ENCODE results near the gene TLN1.

TLN1 gene

DNA sequence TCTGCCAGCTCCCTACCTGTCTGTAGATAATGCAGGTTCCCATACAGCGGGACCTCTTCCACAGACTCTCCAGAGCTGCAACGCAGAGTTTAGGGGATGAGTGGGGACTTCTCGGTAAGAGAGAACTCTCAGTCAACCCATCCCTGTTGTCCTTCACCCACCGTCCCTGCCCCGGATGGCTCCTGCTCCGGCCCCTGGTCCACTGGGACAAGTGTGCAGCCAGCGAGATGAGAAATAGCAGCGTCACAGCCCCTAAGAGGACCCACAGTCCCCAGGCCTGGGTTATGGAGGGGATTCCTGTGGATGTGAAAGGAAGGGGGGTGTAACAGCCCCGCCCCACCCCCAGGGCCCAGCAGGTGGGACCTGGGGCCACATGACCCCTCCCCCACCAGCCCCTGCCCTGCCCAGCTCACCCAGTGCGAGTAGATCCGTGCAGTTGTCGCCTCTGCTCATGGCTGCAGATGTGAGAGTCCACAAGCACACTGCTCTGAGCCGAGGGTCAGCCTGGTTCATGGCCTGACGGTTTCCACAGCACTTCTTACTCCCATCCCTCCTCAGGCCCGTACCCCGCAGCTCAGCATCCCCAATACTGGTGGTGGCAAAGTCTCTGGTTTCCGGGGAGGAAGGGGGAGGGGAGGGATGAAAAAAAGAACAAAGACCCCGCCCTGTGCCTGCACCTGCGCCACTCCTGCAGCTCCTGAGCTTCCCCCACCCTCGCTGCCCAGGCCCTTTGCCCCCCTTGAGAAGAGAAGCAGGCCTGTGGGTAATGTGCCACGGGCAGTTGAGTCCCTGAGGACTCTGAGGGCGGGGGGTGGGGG lies 81.4 kb downstream of the TLN1 start, which contains the start of gene SIT1:
Gene SIT1, minus strand, starts transcription at position 591 of the 818 bp plus-strand sequence. Its CDS starts 78 bp downstream, at position 513.
- in situ Hi-C loops (cut with MboI; ENCODE audit: low sequenced_read_pairs): no loop called here

DNA sequence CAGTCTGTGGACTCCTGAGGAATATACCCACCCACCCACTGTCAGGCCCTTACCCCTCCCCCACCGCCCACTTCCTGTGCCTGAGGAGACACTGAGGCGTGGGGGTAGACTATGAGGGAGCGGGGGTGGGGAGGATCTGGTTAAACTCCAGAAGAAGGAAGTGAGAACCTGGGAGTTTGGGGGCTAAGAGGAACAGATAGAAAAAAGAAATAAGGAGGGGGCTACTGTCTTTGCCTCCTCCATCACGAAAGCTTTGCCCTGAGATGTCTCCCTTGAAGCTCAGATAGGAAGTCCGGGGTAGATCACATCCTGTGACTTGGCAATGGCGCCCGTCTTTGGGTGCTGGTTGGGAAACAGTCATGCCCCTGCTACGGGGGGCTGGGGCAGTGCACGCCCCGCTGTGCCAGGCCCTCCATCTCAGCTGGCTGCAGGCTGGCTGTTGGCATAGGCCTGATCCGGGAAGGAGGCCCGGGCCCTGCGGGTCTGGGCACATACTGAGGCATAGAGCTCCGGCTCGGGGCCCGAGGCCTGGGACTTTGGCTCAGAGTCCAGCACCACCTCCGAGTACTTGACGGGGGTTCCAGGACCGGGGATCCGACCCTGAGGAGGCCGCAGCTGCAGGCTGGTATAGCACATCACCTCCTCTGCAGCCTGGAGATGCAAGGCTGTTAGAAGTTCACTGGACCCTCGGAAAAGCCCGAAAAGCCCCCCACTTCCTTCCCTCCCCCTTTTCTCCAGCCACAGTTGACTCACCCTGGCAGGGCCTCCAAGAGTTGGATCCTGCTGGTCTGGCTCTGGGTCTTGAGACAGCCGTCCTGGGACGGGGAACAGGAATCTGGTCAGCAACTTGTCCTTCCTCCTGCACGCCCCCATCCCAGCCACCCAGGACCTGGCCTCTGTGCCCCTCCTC lies 82.3 kb downstream of the TLN1 start:
- in situ Hi-C loops (cut with MboI; ENCODE audit: low sequenced_read_pairs): no loop called here
